HEK293 (cell line): Measurements from ENCODE around the gene FAM118B.

Experiments
- ZBTB1 ChIP-seq: fragments of 450-650 bp; formaldehyde crosslinking; IDR thresholded peaks from 2 replicates; pipeline ENCODE4 v1.5.1; 2016; ENCODE audit warnings: missing biosample characterization, missing genetic modification characterization
- ZEB2 ChIP-seq: fragments of 450-650 bp; formaldehyde crosslinking; IDR thresholded peaks from 2 replicates; pipeline ENCODE4 v1.5.1; 2016; ENCODE audit warnings: missing biosample characterization, missing genetic modification characterization
- ZNF555 ChIP-seq: fragments of 450-650 bp; formaldehyde crosslinking; conservative IDR thresholded peaks from 2 replicates; pipeline ENCODE4 v1.5.1; 2017; ENCODE audit warnings: missing biosample characterization, mild to moderate bottlenecking, missing genetic modification characterization, inconsistent platforms
- ZNF621 ChIP-seq: fragments of 450-650 bp; formaldehyde crosslinking; IDR thresholded peaks from 2 replicates; pipeline ENCODE4 v1.5.1; 2017; ENCODE audit warnings: missing biosample characterization, missing genetic modification characterization
- ZSCAN16 ChIP-seq: fragments of 450-650 bp; formaldehyde crosslinking; IDR thresholded peaks from 2 replicates; pipeline ENCODE4 v1.5.1; 2016; ENCODE audit warnings: missing biosample characterization, missing genetic modification characterization
- ZSCAN30 ChIP-seq: fragments of 450-650 bp; IDR thresholded peaks from 2 replicates; pipeline ENCODE4 v1.5.1; 2018; ENCODE audit warnings: missing biosample characterization, mild to moderate bottlenecking, missing genetic modification characterization, moderate library complexity
- TF ChIP-seq, protein P1 (sequence below): fragments of 450-650 bp; formaldehyde crosslinking; IDR thresholded peaks from 2 replicates; pipeline ENCODE4 v1.5.1; 2016; ENCODE audit warnings: missing biosample characterization, missing genetic modification characterization

FAM118B gene

GRCh38 chr11:126311401-126312291 lies 100.1 kb downstream of the FAM118B start (continued):
- TF ChIP-seq, protein P1, sequence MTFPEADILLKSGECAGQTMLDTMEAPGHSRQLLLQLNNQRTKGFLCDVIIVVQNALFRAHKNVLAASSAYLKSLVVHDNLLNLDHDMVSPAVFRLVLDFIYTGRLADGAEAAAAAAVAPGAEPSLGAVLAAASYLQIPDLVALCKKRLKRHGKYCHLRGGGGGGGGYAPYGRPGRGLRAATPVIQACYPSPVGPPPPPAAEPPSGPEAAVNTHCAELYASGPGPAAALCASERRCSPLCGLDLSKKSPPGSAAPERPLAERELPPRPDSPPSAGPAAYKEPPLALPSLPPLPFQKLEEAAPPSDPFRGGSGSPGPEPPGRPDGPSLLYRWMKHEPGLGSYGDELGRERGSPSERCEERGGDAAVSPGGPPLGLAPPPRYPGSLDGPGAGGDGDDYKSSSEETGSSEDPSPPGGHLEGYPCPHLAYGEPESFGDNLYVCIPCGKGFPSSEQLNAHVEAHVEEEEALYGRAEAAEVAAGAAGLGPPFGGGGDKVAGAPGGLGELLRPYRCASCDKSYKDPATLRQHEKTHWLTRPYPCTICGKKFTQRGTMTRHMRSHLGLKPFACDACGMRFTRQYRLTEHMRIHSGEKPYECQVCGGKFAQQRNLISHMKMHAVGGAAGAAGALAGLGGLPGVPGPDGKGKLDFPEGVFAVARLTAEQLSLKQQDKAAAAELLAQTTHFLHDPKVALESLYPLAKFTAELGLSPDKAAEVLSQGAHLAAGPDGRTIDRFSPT (tag by site-specific recombination): no peak
- no peak for TF ChIP-seq ZNF621 (tag by site-specific recombination)
- no peak for TF ChIP-seq ZSCAN16
- no peak for TF ChIP-seq ZEB2 (tag by site-specific recombination)
- TF ChIP-seq ZBTB1 (tag by site-specific recombination): no peak
- no peak for TF ChIP-seq ZNF555 (tag by site-specific recombination)
- no peak for TF ChIP-seq ZSCAN30 (tag by site-specific recombination)
